Lower lobe of right lung (tissue), 2 donors: ENCODE measurements around the gene LMF1. TPM values are rescaled to one million over a fixed set of nuclear protein-coding genes. Genes with fewer than 3 reads are reported as not detected.
"Not testable (repeated sequence)": the region's sequence is repeated elsewhere in the genome, so short reads cannot be mapped to it uniquely, and the experiment has no call there.

Source experiments
- ATAC-seq, 2 donors: fragments of 200-7000 bp; cut with Tn5 transposase; one replicate each; pipeline ENCODE4 v1.9.1; 2020 to 2022; ENCODE audit warnings: mild to moderate bottlenecking in 2 of 2, moderate library complexity in 2 of 2
- DNase-seq: peaks from one replicate; pipeline ENCODE4 v3.0.0-alpha.2; 2020
- H3K27ac ChIP-seq: fragments of 200-600 bp; one replicate; pipeline ENCODE4 v1.8.0; 2022
- H3K27me3 ChIP-seq: fragments of 200-600 bp; one replicate; pipeline ENCODE4 v1.8.0; 2022; ENCODE audit warnings: low read depth
- H3K36me3 ChIP-seq: fragments of 200-600 bp; one replicate; pipeline ENCODE4 v1.8.0; 2022; ENCODE audit warnings: mild to moderate bottlenecking
- H3K4me1 ChIP-seq: fragments of 200-600 bp; one replicate; pipeline ENCODE4 v1.8.0; 2022
- H3K4me3 ChIP-seq: fragments of 200-600 bp; one replicate; pipeline ENCODE4 v1.8.0; 2022; ENCODE audit warnings: mild to moderate bottlenecking
- H3K9me3 ChIP-seq: fragments of 200-600 bp; one replicate; pipeline ENCODE4 v1.8.0; 2022
- intact Hi-C: fragments of 100-400 bp; cut with DNase I; formaldehyde crosslinking; loops from one replicate; pipeline ENCODE4 v1.11.0; 2022
- total RNA-seq: library from RNA; stranded (reverse); fragmentation: NEBNext Ultra II Directional; extraction: Animal tissue kit (Norgen Biotek cat#: 25700); gene quantifications from one replicate; pipeline ENCODE4 v1.2.1, GENCODE V29; 2021
- TF ChIP-seq, protein P1 (sequence below): fragments of 200-600 bp; IDR thresholded peaks from one replicate; pipeline ENCODE4 v1.8.0; 2022; ENCODE audit warnings: antibody characterized with exemption, mild to moderate bottlenecking
- donor health status: DM: no; HTN: yes; CAD: no; lungs with severe emphysema.

Gene LMF1
- total RNA-seq, 1 donor from 2014 or later, result 23.8 TPM

DNA sequence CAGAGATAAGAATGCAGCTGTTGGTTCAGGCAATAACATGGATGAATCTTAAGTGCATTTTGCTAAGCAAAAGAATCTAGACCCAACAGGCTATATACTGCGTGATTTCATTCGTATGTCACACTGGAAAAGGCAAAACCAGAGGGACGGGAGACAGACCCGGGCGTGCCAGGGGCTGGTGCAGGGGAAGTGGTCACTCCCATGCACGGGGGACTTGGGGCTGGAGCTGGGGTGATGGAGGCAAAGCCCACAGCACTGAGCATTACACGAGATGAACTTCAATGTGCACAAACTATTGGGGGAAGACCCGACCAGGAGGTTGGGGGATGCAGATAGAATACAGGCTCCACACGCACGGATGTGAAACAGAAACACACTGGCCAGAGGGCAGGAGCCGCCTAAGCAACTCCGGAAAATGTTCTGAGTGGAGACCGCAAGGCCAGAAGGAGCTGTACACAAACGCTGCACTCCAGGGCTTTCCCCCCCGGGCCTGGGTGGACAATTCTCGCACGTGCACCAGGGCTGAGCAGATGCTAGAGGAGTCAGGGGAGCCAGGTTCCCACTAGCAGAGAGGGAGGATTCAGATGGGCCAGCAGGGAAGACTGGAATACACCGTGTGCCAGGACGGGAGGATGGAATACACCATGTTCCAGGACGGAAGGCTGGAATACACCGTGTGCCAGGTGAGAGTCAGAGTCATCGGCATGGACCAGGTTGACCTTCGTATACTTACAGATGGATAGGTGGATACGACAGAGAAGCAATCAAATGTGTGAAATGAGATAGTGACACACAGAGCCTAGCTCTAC is 11.3 kb downstream of the LMF1 start:
- no peaks in the 10 kb centered on the region for H3K9me3 ChIP-seq
- no peak overlapping the region for H3K27ac ChIP-seq
- TF ChIP-seq, protein P1, sequence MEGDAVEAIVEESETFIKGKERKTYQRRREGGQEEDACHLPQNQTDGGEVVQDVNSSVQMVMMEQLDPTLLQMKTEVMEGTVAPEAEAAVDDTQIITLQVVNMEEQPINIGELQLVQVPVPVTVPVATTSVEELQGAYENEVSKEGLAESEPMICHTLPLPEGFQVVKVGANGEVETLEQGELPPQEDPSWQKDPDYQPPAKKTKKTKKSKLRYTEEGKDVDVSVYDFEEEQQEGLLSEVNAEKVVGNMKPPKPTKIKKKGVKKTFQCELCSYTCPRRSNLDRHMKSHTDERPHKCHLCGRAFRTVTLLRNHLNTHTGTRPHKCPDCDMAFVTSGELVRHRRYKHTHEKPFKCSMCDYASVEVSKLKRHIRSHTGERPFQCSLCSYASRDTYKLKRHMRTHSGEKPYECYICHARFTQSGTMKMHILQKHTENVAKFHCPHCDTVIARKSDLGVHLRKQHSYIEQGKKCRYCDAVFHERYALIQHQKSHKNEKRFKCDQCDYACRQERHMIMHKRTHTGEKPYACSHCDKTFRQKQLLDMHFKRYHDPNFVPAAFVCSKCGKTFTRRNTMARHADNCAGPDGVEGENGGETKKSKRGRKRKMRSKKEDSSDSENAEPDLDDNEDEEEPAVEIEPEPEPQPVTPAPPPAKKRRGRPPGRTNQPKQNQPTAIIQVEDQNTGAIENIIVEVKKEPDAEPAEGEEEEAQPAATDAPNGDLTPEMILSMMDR, result no peak
- DNase-seq (no peak), ATAC-seq (no peak)
- intact Hi-C loops, result no loop called here
- H3K36me3 ChIP-seq, result peaks cover under 1% of the 10 kb centered on the region
- no peak overlapping the region for H3K4me3 ChIP-seq
- H3K4me1 ChIP-seq, result peaks cover 12% of the 10 kb centered on the region
- H3K27me3 ChIP-seq, result no peaks in the 10 kb centered on the region

DNA sequence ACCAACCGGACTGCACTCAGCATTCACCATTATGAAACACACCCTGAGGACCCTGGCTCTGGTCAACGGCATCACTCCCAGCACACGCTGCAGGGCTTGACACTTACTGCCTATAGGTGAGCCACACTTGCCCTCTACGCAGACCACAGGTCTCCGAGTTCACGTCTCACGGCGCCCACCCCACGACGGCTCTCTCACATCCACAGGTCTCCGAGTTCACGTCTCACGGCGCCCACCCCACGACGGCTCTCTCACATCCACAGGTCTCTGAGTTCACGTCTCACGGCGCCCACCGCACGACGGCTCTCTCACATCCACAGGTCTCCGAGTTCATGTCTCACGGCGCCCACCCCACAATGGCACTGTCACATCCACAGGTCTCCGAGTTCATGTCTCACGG is 15.0 kb downstream of the LMF1 start:
- peaks cover 16% of the 10 kb centered on the region for H3K36me3 ChIP-seq
- H3K9me3 ChIP-seq, ATAC-seq, H3K4me1 ChIP-seq, DNase-seq, H3K27ac ChIP-seq, H3K27me3 ChIP-seq, intact Hi-C loops, H3K4me3 ChIP-seq: not testable (repeated sequence)

DNA sequence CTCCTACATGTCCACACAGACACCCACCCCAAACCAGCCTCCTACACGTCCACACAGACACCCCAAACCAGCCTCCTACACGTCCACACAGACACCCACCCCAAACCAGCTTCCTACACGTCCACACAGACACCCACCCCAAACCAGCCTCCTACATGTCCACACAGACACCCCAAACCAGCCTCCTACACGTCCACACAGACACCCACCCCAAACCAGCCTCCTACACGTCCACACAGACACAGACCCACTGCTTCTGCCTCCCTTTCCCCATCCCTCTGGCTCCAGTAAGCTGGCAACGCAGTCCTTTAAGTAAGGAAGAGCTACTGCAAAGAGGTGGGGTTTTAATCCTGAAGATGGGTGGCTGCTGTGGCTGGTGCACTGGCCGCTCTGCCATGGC is 17.0 kb downstream of the LMF1 start:
- ATAC-seq, intact Hi-C loops, H3K9me3 ChIP-seq, H3K4me3 ChIP-seq, H3K27me3 ChIP-seq, DNase-seq, H3K4me1 ChIP-seq, H3K27ac ChIP-seq: not testable (repeated sequence)
- H3K36me3 ChIP-seq, result peaks cover 16% of the 10 kb centered on the region

DNA sequence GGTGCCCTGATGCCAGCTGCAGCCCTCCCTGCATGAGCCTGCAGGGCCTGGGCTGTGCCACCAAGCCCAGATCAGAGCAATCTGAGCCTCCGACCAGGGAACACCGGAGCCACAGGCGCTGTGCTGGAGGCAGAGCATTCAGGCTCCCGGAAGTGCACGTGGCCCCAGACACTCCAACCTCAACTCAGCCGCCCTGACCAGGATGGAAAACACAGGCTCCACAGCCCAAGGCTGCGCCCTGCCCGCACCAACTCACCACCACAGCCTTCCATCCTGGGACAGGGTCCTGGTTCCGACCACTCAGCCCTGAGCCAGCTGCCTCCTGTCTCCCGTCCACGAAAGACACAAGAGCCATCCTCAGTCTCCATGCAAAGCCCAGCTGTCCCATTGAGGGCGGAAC is 18.5 kb downstream of the LMF1 start:
- no peak for ATAC-seq
- H3K27me3 ChIP-seq, result no peaks in the 10 kb centered on the region
- no peak overlapping the region for H3K27ac ChIP-seq
- H3K36me3 ChIP-seq, result peaks cover 17% of the 10 kb centered on the region
- no peak for DNase-seq
- no peaks in the 10 kb centered on the region for H3K4me1 ChIP-seq
- TF ChIP-seq, protein P1, result no peak
- intact Hi-C loops, result no loop called here
- no peaks in the 10 kb centered on the region for H3K9me3 ChIP-seq
- no peak overlapping the region for H3K4me3 ChIP-seq

DNA sequence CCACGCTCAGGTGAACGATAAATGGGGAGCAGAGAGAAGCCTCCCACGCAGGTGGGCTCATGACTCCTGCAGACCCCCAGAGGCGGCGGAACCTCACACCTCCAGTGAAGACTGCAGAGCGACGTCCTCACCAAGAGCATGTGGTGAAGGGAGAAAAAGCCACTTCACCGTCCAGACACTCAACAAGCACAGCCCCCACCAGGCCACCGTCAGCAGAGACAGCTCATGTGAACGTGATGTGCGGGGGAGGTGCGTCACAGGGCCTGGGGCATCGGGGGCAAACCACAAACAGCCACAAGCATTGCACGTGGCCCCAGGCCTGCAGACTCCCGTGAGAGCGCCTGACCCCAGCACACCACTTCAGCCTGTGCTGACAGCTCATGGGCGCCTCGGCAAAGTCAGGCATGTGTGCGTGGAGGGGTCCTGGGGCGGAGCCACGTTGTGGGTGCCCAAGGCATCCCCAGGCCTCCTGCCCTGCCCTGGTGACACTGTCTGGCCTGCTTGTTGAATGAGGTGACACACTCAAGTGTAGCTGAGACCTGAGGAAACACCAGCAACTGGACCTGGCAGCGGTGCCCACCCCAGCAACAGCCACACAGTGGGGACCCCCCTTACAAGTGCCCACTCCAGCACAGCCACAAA is 19.0 kb downstream of the LMF1 start:
- no peaks in the 10 kb centered on the region for H3K27me3 ChIP-seq
- intact Hi-C loops, result no loop called here
- no peak overlapping the region for H3K27ac ChIP-seq
- H3K36me3 ChIP-seq, result peaks cover 22% of the 10 kb centered on the region
- H3K4me3 ChIP-seq, result no peak overlapping the region
- peak in 1 of 2 donors; percentile 17 for ATAC-seq
- no peaks in the 10 kb centered on the region for H3K4me1 ChIP-seq
- DNase-seq, result no peak
- TF ChIP-seq, protein P1, result no peak
- H3K9me3 ChIP-seq, result no peaks in the 10 kb centered on the region

DNA sequence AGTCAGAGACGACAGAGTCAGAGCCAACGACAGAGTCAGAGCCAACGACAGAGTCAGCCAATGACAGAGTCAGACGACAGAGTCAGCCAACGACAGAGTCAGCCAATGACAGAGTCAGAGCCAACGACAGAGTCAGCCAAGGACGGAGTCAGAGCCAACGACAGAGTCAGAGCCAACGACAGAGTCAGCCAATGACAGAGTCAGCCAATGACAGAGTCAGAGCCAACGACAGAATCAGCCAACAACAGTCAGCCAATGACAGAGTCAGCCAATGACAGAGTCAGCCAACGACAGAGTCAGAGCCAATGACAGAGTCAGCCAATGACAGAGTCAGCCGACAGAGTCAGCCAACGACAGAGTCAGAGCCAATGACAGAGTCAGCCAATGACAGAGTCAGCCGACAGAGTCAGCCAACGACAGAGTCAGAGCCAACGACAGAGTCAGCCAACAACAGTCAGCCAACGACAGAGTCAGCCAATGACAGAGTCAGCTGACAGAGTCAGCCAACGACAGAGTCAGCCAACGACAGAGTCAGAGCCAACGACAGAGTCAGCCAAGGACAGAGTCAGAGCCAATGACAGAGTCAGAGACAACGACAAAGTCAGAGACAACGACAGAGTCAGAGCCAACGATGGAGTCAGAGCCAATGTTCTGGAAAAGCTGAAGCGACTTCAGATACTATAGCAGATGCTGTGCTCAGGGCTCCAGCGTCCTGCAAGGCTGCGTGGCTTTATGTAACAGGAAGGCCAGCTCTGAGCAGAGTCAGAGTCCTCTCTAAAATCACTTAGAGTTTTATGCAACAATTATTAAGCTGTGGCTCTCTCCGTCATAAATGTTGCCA is 19.8 kb downstream of the LMF1 start:
- H3K27ac ChIP-seq, H3K4me1 ChIP-seq, H3K27me3 ChIP-seq, ATAC-seq, intact Hi-C loops, H3K9me3 ChIP-seq, H3K4me3 ChIP-seq, DNase-seq: not testable (repeated sequence)
- H3K36me3 ChIP-seq, result peaks cover 31% of the 10 kb centered on the region

DNA sequence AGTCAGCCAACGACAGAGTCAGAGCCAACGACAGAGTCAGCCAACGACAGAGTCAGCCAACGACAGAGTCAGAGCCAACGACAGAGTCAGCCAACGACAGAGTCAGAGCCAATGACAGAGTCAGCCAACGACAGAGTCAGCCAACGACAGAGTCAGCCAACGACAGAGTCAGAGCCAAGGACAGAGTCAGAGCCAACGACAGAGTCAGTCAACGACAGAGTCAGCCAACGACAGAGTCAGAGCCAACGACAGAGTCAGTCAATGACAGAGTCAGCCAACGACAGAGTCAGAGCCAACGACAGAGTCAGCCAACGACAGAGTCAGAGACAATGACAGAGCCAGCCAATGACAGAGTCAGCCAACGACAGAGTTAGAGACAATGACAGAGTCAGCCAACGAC is 22.0 kb downstream of the LMF1 start:
- H3K27ac ChIP-seq, ATAC-seq: not testable (repeated sequence)

DNA sequence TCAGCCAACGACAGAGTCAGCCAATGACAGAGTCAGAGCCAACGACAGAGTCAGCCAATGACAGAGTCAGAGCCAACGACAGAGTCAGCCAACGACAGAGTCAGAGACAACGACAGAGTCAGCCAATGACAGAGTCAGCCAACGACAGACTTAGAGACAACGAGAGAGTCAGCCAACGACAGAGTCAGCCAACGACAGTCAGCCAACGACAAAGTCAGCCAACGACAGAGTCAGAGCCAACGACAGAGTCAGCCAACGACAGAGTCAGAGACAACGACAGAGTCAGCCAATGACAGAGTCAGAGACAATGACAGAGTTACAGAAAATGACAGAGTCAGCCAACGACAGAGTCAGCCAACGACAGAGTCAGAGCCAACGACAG is 22.9 kb downstream of the LMF1 start:
- H3K9me3 ChIP-seq, DNase-seq, H3K4me3 ChIP-seq, intact Hi-C loops, H3K27me3 ChIP-seq, ATAC-seq, H3K27ac ChIP-seq, H3K4me1 ChIP-seq: not testable (repeated sequence)
- peaks cover 40% of the 10 kb centered on the region for H3K36me3 ChIP-seq

More for the DNA sequence above, 22.0 kb downstream of the LMF1 start:
- H3K4me3 ChIP-seq, DNase-seq, intact Hi-C loops, H3K27me3 ChIP-seq, H3K4me1 ChIP-seq, H3K9me3 ChIP-seq: not testable (repeated sequence)
- peaks cover 40% of the 10 kb centered on the region for H3K36me3 ChIP-seq
